ENCODE data around the gene RASSF8.

GRCh38 chr12:26124446-26125399, 166.2 kb downstream of the RASSF8 start, which contains the start of gene BHLHE41:
- no peak for TF ChIP-seq CTCF (IDR thresholded peaks at IDR 0.05)
- TF ChIP-seq EZH2phosphoT487 (IDR thresholded peaks at IDR 0.05) = peak; percentile 64
- TF ChIP-seq EZH2 (IDR thresholded peaks at IDR 0.05) = peak; percentile 60
